A549 (cell line): ENCODE results near the gene RNU6-9. TPM values are rescaled to one million over a fixed set of nuclear protein-coding genes. Genes with fewer than 3 reads are reported as not detected.

Source experiments
- ATAC-seq, 2 experiments: fragments of 200-7000 bp in 1 of 2; fragments of >200 bp in 1 of 2; cut with Nextera tagmentation in 1 of 2; cut with Tn5 transposase in 1 of 2; 3 replicates each; pipeline versions ENCODE4 v1.8.0 to v1.9.1; 2018 to 2020; ENCODE audit warnings: mild to moderate bottlenecking in 1 of 2, moderate library complexity in 1 of 2
- CTCF ChIA-PET: fragments of 300-600 bp; sonication (Branson Sonifier 250); formaldehyde crosslinking; extraction: SDS; loops from one replicate; lab custom pipeline; 2021; ENCODE audit warnings: antibody characterized with exemption, inconsistent platforms; lab: Yijun Ruan, JAX
- POLR2A ChIA-PET: fragments of 350-600 bp; formaldehyde crosslinking; extraction: SDS; loops from one replicate; lab custom pipeline; 2021; ENCODE audit warnings: antibody characterized with exemption, inconsistent platforms; lab: Yijun Ruan, JAX
- DNase-seq, 2 experiments: peaks; one replicate each; pipeline versions ENCODE4 v3.0.0 to v3.0.0-alpha.2; 2011 to 2016; ENCODE audit warnings: low read depth in 1 of 2, low spot score in 1 of 2
- FAIRE-seq: peaks from 2 replicates; lab custom pipeline; 2011; peaks lifted over from hg19 to GRCh38; lab: Jason Lieb, UNC
- H3K27ac ChIP-seq, 2 experiments: fragments of >200 bp; sonication (Bioruptor Twin); formaldehyde crosslinking; 3 replicates each; pipeline ENCODE4 v1.5.1; 2016 to 2017
- H3K4me1 ChIP-seq: fragments of >200 bp; sonication (Bioruptor Twin); formaldehyde crosslinking; 3 replicates; pipeline ENCODE4 v1.6.1; 2016
- H3K4me2 ChIP-seq: fragments of >200 bp; sonication (Bioruptor Twin); formaldehyde crosslinking; 3 replicates; pipeline ENCODE4 v1.6.1; 2016
- H3K4me3 ChIP-seq: fragments of >200 bp; sonication (Bioruptor Twin); formaldehyde crosslinking; 3 replicates; pipeline ENCODE4 v1.5.1; 2016
- H3K9me3 ChIP-seq: fragments of >200 bp; sonication (Bioruptor Twin); formaldehyde crosslinking; 3 replicates; pipeline ENCODE4 v1.6.1; 2016
- BHLHE40 ChIP-seq: IDR thresholded peaks from 2 replicates; pipeline ENCODE4 v1.6.1; 2012; ENCODE audit warnings: low read depth, low read length, inconsistent platforms
- CBX2 ChIP-seq: fragments of 200-600 bp; sonication (generic); IDR thresholded peaks from 2 replicates; pipeline ENCODE4 v1.6.1; 2016; ENCODE audit warnings: low read depth, mild to moderate bottlenecking, borderline replicate concordance
- CBX8 ChIP-seq: fragments of 200-600 bp; sonication (generic); IDR thresholded peaks from 2 replicates; pipeline ENCODE4 v1.6.1; 2016
- CHD2 ChIP-seq: fragments of 150-350 bp; IDR thresholded peaks from 2 replicates; pipeline ENCODE4 v1.6.1; 2014; ENCODE audit warnings: low read length; ENCODE audit not compliant: partially characterized antibody
- CTCF ChIP-seq: fragments of >200 bp; sonication (Bioruptor Twin); formaldehyde crosslinking; IDR thresholded peaks from 3 replicates; pipeline ENCODE4 v1.5.1; 2016
- EHF ChIP-seq: fragments of 250-450 bp; sonication (Bioruptor Pico); IDR thresholded peaks from 2 replicates; pipeline ENCODE4 v1.5.0; 2020; ENCODE audit warnings: mild to moderate bottlenecking
- ELK1 ChIP-seq: fragments of 150-350 bp; IDR thresholded peaks from 2 replicates; pipeline ENCODE4 v1.6.1; 2014; ENCODE audit warnings: low read depth, mild to moderate bottlenecking, low read length
- EP300 ChIP-seq, 2 experiments: fragments of >200 bp; sonication (Bioruptor Twin); formaldehyde crosslinking; IDR thresholded peaks; 2 replicates in 1 of 2; 3 replicates in 1 of 2; pipeline ENCODE4 v1.6.1; 2016 to 2017
- ESRRA ChIP-seq: fragments of 150-350 bp; IDR thresholded peaks from 2 replicates; pipeline ENCODE4 v1.6.1; 2014; ENCODE audit warnings: mild to moderate bottlenecking, low read length, borderline replicate concordance
- FOSL2 ChIP-seq, 2 experiments: fragments of 450-650 bp in 1 of 2; fragments of >200 bp in 1 of 2; sonication (Bioruptor Twin) in 1 of 2; formaldehyde crosslinking; IDR thresholded peaks; 2 replicates each; pipeline versions ENCODE4 v1.5.0 to v1.6.1; 2016 to 2020; ENCODE audit warnings: mild to moderate bottlenecking in 1 of 2, moderate library complexity in 1 of 2
- FOXS1 ChIP-seq: fragments of 250-450 bp; sonication (Bioruptor Pico); IDR thresholded peaks from 2 replicates; pipeline ENCODE4 v1.5.0; 2020; ENCODE audit warnings: mild to moderate bottlenecking, moderate library complexity
- HOXB13 ChIP-seq: fragments of 250-450 bp; sonication (Bioruptor Pico); IDR thresholded peaks from 2 replicates; pipeline ENCODE4 v1.5.0; 2020; ENCODE audit warnings: low read depth, mild to moderate bottlenecking, moderate library complexity
- JUN ChIP-seq, 2 experiments: fragments of >200 bp; sonication (Bioruptor Twin); formaldehyde crosslinking; IDR thresholded peaks; 2 replicates in 1 of 2; 3 replicates in 1 of 2; pipeline ENCODE4 v1.6.1; 2016 to 2017
- KDM1A ChIP-seq: fragments of 200-600 bp; sonication (generic); IDR thresholded peaks from 2 replicates; pipeline ENCODE4 v1.6.1; 2016; ENCODE audit warnings: low read depth, mild to moderate bottlenecking
- KDM5A ChIP-seq: fragments of 200-600 bp; sonication (generic); IDR thresholded peaks from 2 replicates; pipeline ENCODE4 v1.6.1; 2016; ENCODE audit warnings: antibody characterized with exemption, mild to moderate bottlenecking
- MAFK ChIP-seq: fragments of 450-650 bp; IDR thresholded peaks from 2 replicates; pipeline ENCODE4 v1.6.1; 2014; ENCODE audit not compliant: partially characterized antibody
- MAX ChIP-seq: IDR thresholded peaks from 2 replicates; pipeline ENCODE4 v1.6.1; 2012
- MAZ ChIP-seq: fragments of 150-350 bp; IDR thresholded peaks from 2 replicates; pipeline ENCODE4 v1.6.1; 2014; ENCODE audit warnings: antibody characterized with exemption, low read depth, low read length, borderline replicate concordance
- MYC ChIP-seq: IDR thresholded peaks from 2 replicates; pipeline ENCODE4 v1.6.1; 2012; ENCODE audit warnings: mild to moderate bottlenecking, inconsistent platforms, low read length, improper control_type of control experiment, borderline replicate concordance
- NPAS2 ChIP-seq: fragments of 250-450 bp; sonication (Bioruptor Pico); IDR thresholded peaks from 2 replicates; pipeline ENCODE4 v1.8.0; 2022; ENCODE audit warnings: mild to moderate bottlenecking, moderate library complexity, borderline replicate concordance
- PBX3 ChIP-seq: IDR thresholded peaks from 2 replicates; pipeline ENCODE4 v1.6.1; 2012
- RAD21 ChIP-seq, 2 experiments: fragments of >200 bp in 1 of 2; sonication (Bioruptor Twin) in 1 of 2; formaldehyde crosslinking in 1 of 2; IDR thresholded peaks in 1 of 2; conservative IDR thresholded peaks in 1 of 2; 2 replicates in 1 of 2; 3 replicates in 1 of 2; pipeline ENCODE4 v1.6.1; 2012 to 2018; ENCODE audit warnings: inconsistent platforms in 1 of 2
- RNF2 ChIP-seq: fragments of 200-600 bp; sonication (generic); IDR thresholded peaks from 2 replicates; pipeline ENCODE4 v1.6.1; 2016; ENCODE audit warnings: low read depth, mild to moderate bottlenecking, antibody characterized with exemption, moderate library complexity, borderline replicate concordance
- SMC3 ChIP-seq: fragments of >200 bp; sonication (Bioruptor Twin); formaldehyde crosslinking; IDR thresholded peaks from 3 replicates; pipeline ENCODE4 v1.6.1; 2018; ENCODE audit warnings: inconsistent platforms
- SREBF2 ChIP-seq: fragments of 450-650 bp; IDR thresholded peaks from 2 replicates; pipeline ENCODE4 v1.6.1; 2014; ENCODE audit warnings: mild to moderate bottlenecking, moderate library complexity
- TP53 ChIP-seq: fragments of 250-450 bp; sonication (Bioruptor Pico); IDR thresholded peaks from 2 replicates; pipeline ENCODE4 v1.5.0; 2021; ENCODE audit warnings: mild to moderate bottlenecking, moderate library complexity
- ZC3H11A ChIP-seq: fragments of 450-650 bp; IDR thresholded peaks from 2 replicates; pipeline ENCODE4 v1.6.1; 2014; ENCODE audit warnings: antibody characterized with exemption, mild to moderate bottlenecking
- ZFP36 ChIP-seq: fragments of 450-650 bp; IDR thresholded peaks from 2 replicates; pipeline ENCODE4 v1.6.1; 2014; ENCODE audit warnings: borderline replicate concordance; ENCODE audit not compliant: partially characterized antibody
- ZNF302 ChIP-seq: fragments of 250-450 bp; sonication (Bioruptor Pico); IDR thresholded peaks from 2 replicates; pipeline ENCODE4 v1.9.0; 2021; ENCODE audit warnings: inconsistent platforms, mild to moderate bottlenecking, moderate library complexity
- ZSCAN20 ChIP-seq: fragments of 250-450 bp; sonication (Bioruptor Pico); IDR thresholded peaks from 2 replicates; pipeline ENCODE4 v1.8.0; 2022; ENCODE audit warnings: mild to moderate bottlenecking, moderate library complexity
- WGBS: methylation state at CpG from one replicate; pipeline ENCODE4 v1.1.6; 2017; ENCODE audit errors: missing lambda C conversion rate; 5-methylcytosine and 5-hydroxymethylcytosine counted together
- polyA plus RNA-seq, 4 experiments: library from polyadenylated mRNA; depleted of rRNA in 3 of 4; stranded (reverse); fragments of >200 nt; fragmentation: RNase III in 1 of 4; extraction: RNeasy Plus Mini Kit Qiagen cat#74134 plus additional on column Dnase treatment in 1 of 4; gene quantifications; 2 replicates in 3 of 4; 3 replicates in 1 of 4; pipeline ENCODE4 v1.2.3, GENCODE V29; 2011 to 2017

RNU6-9 gene
- polyA plus RNA-seq, 2 of the 4 experiments (the other 2 are of a cell fraction) = not detected

- H3K4me1 ChIP-seq = peaks cover 48% of the 10 kb centered on the region
- no peak for TF ChIP-seq FOXS1 (CRISPR knock-in tag)
- TF ChIP-seq EHF (CRISPR knock-in tag) = no peak
- TF ChIP-seq ZSCAN20 (CRISPR knock-in tag) = no peak
- no peak for TF ChIP-seq FOSL2 (IDR thresholded peaks at IDR 0.05)
- TF ChIP-seq FOSL2 (CRISPR knock-in tag; IDR thresholded peaks at IDR 0.05) = no peak
- no peak for TF ChIP-seq SMC3
- no peak for TF ChIP-seq EP300 (IDR thresholded peaks at IDR 0.05)
- TF ChIP-seq TP53 (CRISPR knock-in tag) = no peak
- no peak for TF ChIP-seq KDM1A
- TF ChIP-seq NPAS2 (CRISPR knock-in tag) = no peak
- TF ChIP-seq ZFP36 = no peak
- TF ChIP-seq MAFK = no peak
- no peak for TF ChIP-seq SREBF2
- no peak for TF ChIP-seq CBX2
- TF ChIP-seq RNF2 = no peak
- TF ChIP-seq RAD21 (conservative IDR thresholded peaks at IDR 0.05 in 1 of 2, IDR thresholded peaks at IDR 0.05 in 1 of 2) = no peak
- TF ChIP-seq ELK1 = no peak
- no peak for TF ChIP-seq MAZ
- TF ChIP-seq ZC3H11A = no peak
- TF ChIP-seq MYC = no peak
- ChIA-PET POLR2A (no interaction called here), CTCF (interaction anchor here (0.7 kb wide), 1 partner anchor 32 kb away, joined by 3 read pairs; no protein-coding TSS in a partner anchor)
- H3K27ac ChIP-seq = peak overlapping the region; percentile 81 to 95
- FAIRE-seq = no peak
- WGBS = 92% methylated on average over 8 of the region's 8 CpGs
- no peaks in the 10 kb centered on the region for H3K9me3 ChIP-seq
- no peak overlapping the region for H3K4me3 ChIP-seq
- no peak for DNase-seq
- peak overlapping the region; percentile 71 for H3K4me2 ChIP-seq
- ATAC-seq = no peak
These were observed 23.0 kb upstream of the RNU6-9 start for GRCh38 chr19:870314-870713.

GRCh38 chr19:870963-871401 is 22.3 kb upstream of the RNU6-9 start:
- ATAC-seq = no peak
- FAIRE-seq = no peak
- WGBS = 59% methylated on average over 10 of the region's 28 CpGs
- H3K9me3 ChIP-seq = no peaks in the 10 kb centered on the region
- TF ChIP-seq CHD2 = no peak
- no peak for TF ChIP-seq ZNF302 (CRISPR knock-in tag)
- TF ChIP-seq CTCF = no peak
- TF ChIP-seq CBX8 = no peak
- no peak for TF ChIP-seq TP53 (CRISPR knock-in tag)
- no peak for TF ChIP-seq EP300 (IDR thresholded peaks at IDR 0.05)
- TF ChIP-seq BHLHE40 = no peak
- TF ChIP-seq JUN (IDR thresholded peaks at IDR 0.05) = peak in 1 of 2 experiments; percentile 24; a peak in 1 of 5 replicates
- TF ChIP-seq KDM5A = no peak
- TF ChIP-seq MAX = 0 out of 2 replicates have a peak, but pooled peaks have one; percentile 30
- TF ChIP-seq RAD21 (conservative IDR thresholded peaks at IDR 0.05 in 1 of 2, IDR thresholded peaks at IDR 0.05 in 1 of 2) = no peak
- TF ChIP-seq ESRRA = no peak
- no peak for TF ChIP-seq HOXB13
- TF ChIP-seq PBX3 = no peak
- no peak for TF ChIP-seq EHF (CRISPR knock-in tag)
- peak overlapping the region; percentile 81 to 95 for H3K27ac ChIP-seq
- ChIA-PET POLR2A (no interaction called here), CTCF (no interaction called here)
- H3K4me2 ChIP-seq = peak overlapping the region; percentile 71
- DNase-seq = peak in 1 of 2 experiments; percentile 60
- peaks cover 48% of the 10 kb centered on the region for H3K4me1 ChIP-seq
- H3K4me3 ChIP-seq = no peak overlapping the region
